GOT3 (cell line): ENCODE measurements around the gene WAPL.

Experiments
- DNase-seq: peaks from one replicate; lab custom pipeline; 2025; ENCODE audit warnings: mixed read lengths; lab: John Stamatoyannopoulos, UW

Gene WAPL

GRCh38 chr10:86411852-86412560, 109.6 kb downstream of the WAPL start:
- DNase-seq = no peak

DNA sequence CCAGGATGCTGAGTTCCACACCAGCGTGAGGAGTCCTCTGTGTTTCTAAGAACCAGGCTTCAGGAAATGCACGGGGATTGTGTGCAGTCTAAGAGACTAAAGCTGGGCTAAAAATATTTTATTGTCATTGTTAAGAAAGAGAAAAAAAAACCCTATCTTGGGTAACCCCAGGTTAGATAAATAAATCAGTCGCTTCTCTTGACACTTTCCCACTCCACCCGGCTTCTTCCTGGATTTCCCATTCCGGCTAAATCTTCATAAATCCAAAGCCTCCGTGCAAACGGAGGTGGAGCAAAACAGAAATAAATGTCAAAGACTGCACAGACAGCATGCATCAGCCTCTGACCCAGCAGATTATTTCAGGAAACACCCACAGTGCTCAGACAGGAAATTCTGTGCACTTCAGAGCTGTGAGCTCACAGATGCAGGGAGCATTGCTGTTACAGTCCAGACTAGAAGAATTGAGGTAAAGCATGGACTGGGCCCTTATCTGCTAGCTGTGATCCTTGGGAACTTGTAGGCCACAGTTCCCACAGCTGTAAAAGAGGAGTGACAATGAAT, 110.2 kb downstream of the WAPL start:
- DNase-seq = no peak

DNA sequence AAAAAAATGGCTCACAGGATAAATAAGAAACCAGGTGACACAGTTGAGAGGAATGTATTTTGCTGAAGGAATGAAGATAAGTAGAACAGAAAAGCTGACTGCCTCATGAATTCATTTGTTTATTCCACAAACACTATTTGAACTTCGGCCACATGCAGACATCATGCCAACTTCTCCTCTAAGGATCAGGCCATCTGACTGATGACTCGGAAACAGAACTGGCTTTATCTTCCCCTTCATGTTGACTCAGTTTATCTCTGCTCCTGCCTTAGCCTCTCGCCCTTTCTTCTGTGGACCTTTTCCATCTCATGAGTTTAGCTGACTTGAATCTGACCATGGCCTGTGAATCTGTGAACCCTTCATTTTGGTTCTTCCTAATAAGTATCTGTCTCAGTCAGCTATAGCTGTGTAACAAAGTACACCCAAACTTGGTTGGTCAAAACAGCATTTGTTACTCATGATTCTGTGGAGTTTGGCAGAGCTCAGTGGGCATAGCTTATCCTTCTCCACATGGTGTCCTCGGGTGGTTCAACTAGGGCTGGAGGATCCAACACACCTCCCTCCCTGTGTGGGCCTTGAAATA, 111.0 kb downstream of the WAPL start:
- DNase-seq = no peak

DNA sequence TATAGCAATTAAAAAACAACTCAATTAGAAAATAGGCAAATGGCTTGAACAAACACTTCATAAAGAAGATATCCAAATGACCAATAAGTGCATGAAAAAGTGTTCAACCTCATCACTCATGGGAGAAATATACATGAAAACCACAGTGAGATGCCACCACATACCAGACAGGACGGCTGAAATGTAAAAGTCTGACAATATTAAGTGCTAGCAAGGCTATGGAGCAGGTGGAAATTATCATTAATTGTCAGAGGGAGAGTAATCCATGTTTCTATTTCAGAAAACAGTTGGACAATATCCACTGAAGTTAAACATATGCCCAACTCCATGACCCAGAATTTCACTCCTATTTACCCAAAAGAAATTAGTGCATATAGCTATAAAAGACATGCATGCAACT, 112.4 kb downstream of the WAPL start:
- no peak for DNase-seq

DNA sequence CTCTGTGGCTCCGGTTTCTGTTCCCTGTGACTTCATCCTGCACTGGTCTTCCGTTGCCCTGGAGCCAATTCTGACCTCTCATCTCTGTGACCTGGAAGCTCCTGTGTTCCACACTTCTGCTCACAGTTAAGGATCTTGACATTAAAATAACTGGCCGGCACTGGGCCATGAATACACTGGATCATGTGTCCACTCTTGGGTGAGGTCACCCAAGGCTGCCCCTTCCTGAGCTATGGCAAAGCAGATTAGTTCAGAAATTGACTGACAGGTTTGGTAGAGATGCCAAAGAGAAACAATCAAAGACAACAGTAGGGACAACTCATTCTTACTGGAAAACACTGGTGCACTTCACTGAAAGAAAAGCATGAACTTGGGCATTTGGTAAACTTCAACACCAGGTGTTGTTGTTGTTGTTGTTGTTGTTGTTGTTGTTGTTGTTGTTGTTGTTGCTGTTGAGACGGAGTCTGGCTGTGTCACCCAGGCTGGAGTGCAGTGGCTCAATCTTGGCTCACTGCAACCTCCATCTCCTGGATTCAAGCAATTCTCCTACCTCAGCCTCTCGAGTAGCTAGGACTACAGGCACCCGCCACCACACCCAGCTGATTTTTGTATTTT, 118.3 kb downstream of the WAPL start:
- DNase-seq = no peak

- DNase-seq = no peak
These were observed 119.2 kb downstream of the WAPL start for GRCh38 chr10:86402283-86402941.

DNA sequence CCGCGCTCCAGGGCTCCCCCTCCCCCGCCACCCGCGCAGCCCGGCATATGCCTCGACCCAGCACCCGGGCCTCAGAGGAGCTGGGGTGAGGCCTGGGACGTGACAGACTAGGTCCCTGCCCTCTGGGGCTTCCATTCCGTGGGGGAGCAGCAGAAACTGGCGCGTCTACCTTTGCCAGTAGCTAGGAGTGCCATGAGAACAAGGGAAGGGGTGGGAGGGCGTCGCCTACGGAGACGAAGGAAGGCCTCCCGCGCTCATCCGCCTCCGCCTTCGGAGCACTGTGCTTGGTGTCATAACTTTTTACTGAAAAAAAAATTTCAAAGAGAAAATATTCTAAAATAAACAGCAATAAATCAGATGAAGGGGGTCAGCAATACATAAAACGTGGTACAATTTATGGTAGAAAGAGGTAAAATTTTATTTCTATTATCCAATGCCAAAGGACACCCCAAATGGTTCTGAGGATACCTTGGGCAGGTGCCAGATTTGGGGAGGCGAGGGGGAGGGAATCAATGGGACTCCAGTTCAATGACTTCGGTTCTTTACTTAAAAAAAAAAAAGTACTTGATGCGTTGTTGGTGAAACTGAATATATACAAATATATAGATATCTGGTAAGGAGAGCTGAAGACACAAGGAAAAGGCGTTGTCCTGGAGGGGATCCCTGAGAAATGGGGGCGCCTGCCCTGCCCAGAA, 119.9 kb downstream of the WAPL start:
- DNase-seq = no peak

GRCh38 chr10:86400705-86401587, 120.6 kb downstream of the WAPL start:
- no peak for DNase-seq

DNA sequence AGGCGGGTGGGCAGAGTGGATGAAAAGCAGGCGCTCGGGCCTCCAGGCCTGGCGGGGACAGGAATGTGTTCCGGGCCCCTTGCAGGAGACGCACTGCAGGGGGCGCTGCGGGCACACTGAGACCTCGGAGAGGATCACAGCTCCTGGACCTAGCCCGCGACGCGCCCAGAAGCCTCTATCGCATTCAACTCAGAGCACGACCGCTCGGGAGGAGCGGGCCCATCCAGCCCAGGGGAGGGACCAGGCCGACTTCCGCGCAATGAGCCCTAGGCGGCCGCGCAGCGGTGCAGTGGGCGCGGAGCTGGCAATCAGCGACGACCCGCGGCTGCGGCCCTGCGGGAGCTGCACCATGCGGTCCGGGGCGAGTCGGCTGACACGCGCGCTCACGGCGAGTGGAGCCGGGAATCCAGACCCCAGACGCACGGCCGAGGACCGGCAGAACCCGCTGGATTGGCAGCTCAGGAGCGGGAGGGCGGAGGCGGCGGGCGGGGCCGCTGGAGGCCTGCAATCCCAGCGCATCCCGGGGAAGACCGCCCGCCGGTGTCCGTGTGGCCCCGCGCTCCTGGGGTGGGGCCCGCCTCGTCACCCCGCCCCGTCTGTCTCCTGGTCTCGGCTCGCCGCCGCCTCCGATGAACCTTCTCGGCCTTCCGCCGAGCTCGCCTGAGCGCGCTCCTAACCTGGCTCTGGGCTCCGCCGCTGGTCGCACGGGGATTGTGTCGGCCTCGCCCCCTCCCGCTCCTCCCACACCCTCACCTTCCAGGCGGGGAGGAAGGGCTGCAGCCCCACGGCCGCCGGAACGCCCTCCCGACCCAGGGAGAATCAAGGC, 121.5 kb downstream of the WAPL start:
- peak; percentile 70 for DNase-seq

DNA sequence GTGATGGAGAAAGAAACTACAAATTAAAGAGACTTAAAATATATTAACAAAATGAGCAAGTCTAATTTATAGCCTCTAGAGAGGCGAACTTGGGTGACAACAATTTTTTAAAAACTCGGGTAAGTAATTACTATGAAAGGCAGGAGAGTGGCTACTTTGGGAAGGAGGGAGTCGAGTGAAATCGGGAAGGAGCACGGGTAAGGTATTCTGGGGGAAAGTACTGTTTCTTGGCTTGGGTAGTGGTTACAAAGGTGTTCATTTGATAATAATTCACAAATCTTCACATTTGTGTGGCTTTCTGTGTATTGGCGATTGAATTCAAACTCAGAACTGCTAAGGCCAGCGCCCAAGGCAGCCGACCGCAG, 122.1 kb downstream of the WAPL start:
- no peak for DNase-seq

GRCh38 chr10:86397120-86397519, 124.5 kb downstream of the WAPL start:
- DNase-seq = no peak

DNA sequence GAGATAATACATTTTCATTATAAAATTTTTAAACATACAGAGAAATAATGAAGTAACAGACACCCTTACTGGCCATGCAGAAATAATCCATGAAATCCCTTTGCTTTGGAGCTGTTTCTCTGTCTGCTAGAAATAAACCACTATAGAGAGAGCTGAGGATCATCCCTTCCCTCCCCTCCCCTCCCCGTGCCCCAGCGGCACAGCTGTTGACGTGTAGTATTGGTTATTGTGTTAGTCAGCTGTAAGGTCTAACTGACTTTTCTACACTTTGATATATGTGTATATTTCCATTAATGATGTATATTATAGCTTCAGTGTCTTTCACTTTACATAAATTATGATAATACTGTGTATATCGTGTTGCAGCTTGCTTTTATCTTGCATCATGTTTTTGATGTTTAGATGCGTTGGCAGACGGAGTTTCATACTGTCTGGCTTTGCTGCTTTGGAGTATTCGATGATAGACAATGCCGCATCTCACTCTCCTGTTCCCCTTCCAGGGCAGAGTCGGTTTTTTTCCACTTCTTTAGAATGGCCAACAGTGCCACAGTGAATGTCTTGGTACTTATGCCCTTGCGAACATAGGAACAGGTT, 127.6 kb downstream of the WAPL start:
- DNase-seq = no peak

DNA sequence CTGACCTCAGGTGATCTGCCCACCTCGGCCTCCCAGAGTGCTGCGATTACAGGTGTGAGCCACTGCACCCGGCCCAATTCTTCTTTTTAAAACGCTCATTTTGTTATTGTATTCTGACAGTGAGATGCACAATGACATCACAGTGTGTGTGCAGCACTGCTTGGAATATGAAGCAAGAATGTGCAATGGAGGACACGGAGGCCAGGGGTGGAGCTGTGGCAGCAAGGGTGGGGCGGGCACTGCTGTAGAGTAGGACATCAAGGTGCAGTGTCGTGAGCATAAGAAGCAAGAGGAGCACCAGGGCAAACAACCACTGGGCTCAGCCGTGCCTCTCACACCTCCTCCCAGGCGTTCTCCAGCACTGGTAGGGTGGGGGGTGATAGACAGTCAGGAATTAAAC, 128.2 kb downstream of the WAPL start:
- no peak for DNase-seq

DNA sequence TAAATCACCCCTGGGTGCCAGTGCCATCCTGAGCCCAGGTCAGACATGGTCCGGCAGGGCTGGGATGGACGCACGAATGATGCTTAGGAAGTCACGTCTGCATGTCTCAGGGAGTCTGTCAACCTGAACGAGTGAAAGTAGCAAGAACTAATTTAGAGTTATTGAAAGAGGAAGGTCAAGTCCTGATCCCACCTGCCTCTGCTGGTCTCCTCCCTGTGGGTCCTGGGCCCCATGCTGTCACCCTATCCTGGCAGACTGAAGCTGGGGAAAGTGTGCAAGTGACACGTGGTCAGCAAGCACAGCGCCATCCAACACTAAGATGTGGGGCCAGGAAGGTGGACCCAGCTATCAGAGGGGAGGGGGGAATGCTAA, 128.9 kb downstream of the WAPL start:
- DNase-seq = no peak

GRCh38 chr10:86391986-86392722, 129.4 kb downstream of the WAPL start:
- no peak for DNase-seq

- no peak for DNase-seq
These were observed 130.3 kb downstream of the WAPL start for GRCh38 chr10:86391236-86391840.

GRCh38 chr10:86390337-86391120, 131.1 kb downstream of the WAPL start:
- DNase-seq = no peak
